ENCODE results near the gene TENM3. TPM values are rescaled to one million over a fixed set of nuclear protein-coding genes. Genes with fewer than 3 reads are reported as not detected.

Gene TENM3
- total RNA-seq, 2 experiments from 2014 or later: not detected

- Mint-ChIP-seq H3K36me3 (no peaks in the 10 kb centered on the region), H3K4me1 (no peaks in the 10 kb centered on the region), H3K9me3 (ENCODE audit: low read depth) (no peaks in the 10 kb centered on the region), H3K27ac (no peak overlapping the region), H3K27me3 (peaks cover 4% of the 10 kb centered on the region), H3K4me3 (no peak overlapping the region)
- CTCF ChIA-PET: no interaction called here
- ATAC-seq: no peak
- DNase-seq: no peak
Measured at GRCh38 chr4:182684796-182685195, 441.6 kb downstream of the TENM3 start.

DNA sequence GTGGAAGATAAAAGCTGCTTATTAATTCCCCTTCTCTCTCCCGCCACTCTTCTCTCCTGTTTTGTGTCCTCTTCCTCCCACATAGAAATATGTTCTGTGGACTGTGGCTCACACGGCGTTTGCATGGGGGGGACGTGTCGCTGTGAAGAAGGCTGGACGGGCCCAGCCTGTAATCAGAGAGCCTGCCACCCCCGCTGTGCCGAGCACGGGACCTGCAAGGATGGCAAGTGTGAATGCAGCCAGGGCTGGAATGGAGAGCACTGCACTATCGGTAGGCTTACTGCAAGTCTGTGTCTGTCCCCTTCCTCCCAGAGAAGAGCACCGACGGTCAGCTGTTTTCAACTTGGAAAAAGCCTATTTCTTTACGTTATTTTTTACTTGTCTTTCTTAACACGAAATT, 444.9 kb downstream of the TENM3 start:
- Mint-ChIP-seq H3K27ac (no peak overlapping the region), H3K4me3 (no peak overlapping the region), H3K4me1 (no peaks in the 10 kb centered on the region), H3K27me3 (peaks cover 9% of the 10 kb centered on the region), H3K36me3 (no peaks in the 10 kb centered on the region), H3K9me3 (ENCODE audit: low read depth) (no peaks in the 10 kb centered on the region)
- CTCF ChIA-PET: no interaction called here
- ATAC-seq (no peak), DNase-seq (no peak)

GRCh38 chr4:182694551-182694950, 451.3 kb downstream of the TENM3 start:
- no peaks in the 10 kb centered on the region for H3K36me3 Mint-ChIP-seq
- DNase-seq: no peak
- no peak overlapping the region for H3K4me3 Mint-ChIP-seq
- peaks cover 5% of the 10 kb centered on the region for H3K27me3 Mint-ChIP-seq
- no peak overlapping the region for H3K27ac Mint-ChIP-seq
- H3K9me3 Mint-ChIP-seq (ENCODE audit: low read depth): no peaks in the 10 kb centered on the region
- ATAC-seq: no peak
- H3K4me1 Mint-ChIP-seq: no peaks in the 10 kb centered on the region
- CTCF ChIA-PET: no interaction called here

GRCh38 chr4:182695009-182695408, 451.8 kb downstream of the TENM3 start:
- peaks cover 5% of the 10 kb centered on the region for H3K27me3 Mint-ChIP-seq
- no peak overlapping the region for H3K27ac Mint-ChIP-seq
- CTCF ChIA-PET: no interaction called here
- H3K36me3 Mint-ChIP-seq: no peaks in the 10 kb centered on the region
- ATAC-seq (no peak), DNase-seq (no peak)
- no peaks in the 10 kb centered on the region for H3K4me1 Mint-ChIP-seq
- H3K4me3 Mint-ChIP-seq: no peak overlapping the region
- H3K9me3 Mint-ChIP-seq (ENCODE audit: low read depth): no peaks in the 10 kb centered on the region

DNA sequence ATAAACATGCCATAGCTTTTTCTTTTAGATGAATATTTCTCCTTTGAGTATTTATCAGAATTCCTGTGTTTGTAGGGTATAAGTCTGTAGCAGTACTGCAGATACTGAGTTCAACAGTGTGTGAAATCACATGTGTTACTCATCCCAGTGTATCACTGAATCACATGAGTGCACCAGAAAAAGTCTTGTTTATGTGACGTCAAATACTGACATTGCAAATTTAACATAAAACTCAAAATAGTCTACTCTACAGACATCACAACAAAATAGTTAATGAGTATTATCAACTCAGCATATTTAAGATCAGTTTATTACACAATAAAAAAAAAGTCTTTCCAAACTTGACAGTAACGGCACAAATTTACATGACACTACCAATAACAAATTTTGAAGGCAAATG, 452.6 kb downstream of the TENM3 start:
- H3K4me1 Mint-ChIP-seq: no peaks in the 10 kb centered on the region
- ATAC-seq (no peak), DNase-seq (no peak)
- H3K27me3 Mint-ChIP-seq: peaks cover 5% of the 10 kb centered on the region
- no peak overlapping the region for H3K4me3 Mint-ChIP-seq
- no peaks in the 10 kb centered on the region for H3K9me3 Mint-ChIP-seq (ENCODE audit: low read depth)
- no peaks in the 10 kb centered on the region for H3K36me3 Mint-ChIP-seq
- no peak overlapping the region for H3K27ac Mint-ChIP-seq
- CTCF ChIA-PET: no interaction called here

DNA sequence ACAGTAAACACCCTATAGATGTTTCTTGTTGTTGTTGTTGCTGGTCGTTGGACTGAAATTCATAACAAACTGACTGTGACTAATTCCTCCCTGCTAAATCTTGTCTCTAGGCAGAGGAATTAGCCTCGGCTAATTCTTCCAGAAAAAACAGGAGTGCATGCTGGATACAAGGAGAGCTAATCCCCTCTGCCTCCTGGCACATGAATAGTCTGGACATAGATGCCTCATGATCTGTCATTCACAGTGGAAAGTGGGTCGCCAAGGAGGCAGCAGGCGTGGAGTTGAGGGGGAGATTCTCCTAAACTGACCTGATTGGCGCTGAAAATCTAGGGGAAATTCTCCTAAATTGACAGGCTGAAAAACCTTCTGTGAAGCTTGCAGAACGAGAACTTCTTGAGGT, 453.9 kb downstream of the TENM3 start:
- H3K27me3 Mint-ChIP-seq: peaks cover 2% of the 10 kb centered on the region
- H3K4me3 Mint-ChIP-seq: no peak overlapping the region
- CTCF ChIA-PET: no interaction called here
- no peaks in the 10 kb centered on the region for H3K9me3 Mint-ChIP-seq (ENCODE audit: low read depth)
- H3K4me1 Mint-ChIP-seq: no peaks in the 10 kb centered on the region
- DNase-seq (no peak), ATAC-seq (no peak)
- H3K27ac Mint-ChIP-seq: no peak overlapping the region
- H3K36me3 Mint-ChIP-seq: no peaks in the 10 kb centered on the region

DNA sequence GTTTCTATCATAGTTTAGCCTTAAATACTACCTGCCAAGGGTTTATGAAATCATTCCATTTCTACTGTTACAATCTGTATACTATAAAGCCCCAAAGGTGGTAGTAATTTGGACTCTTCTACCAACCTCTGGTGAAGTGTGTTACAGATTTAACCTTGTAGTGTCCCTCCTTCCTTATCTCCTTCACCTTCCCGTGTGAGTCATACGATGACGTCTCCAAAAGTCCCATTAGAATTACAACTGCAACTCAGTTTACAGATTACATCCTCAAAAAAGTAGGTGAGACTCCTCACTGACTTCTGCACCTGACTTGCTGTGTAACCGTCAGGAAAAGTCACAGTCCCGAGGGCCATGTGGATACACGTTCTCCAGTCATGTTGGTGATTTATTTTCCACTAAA, 455.0 kb downstream of the TENM3 start:
- no peaks in the 10 kb centered on the region for H3K27me3 Mint-ChIP-seq
- no peaks in the 10 kb centered on the region for H3K4me1 Mint-ChIP-seq
- ATAC-seq: no peak
- H3K9me3 Mint-ChIP-seq (ENCODE audit: low read depth): no peaks in the 10 kb centered on the region
- no peak overlapping the region for H3K27ac Mint-ChIP-seq
- no peaks in the 10 kb centered on the region for H3K36me3 Mint-ChIP-seq
- CTCF ChIA-PET: no interaction called here
- no peak for DNase-seq
- H3K4me3 Mint-ChIP-seq: no peak overlapping the region

GRCh38 chr4:182699201-182699600, 456.0 kb downstream of the TENM3 start:
- Mint-ChIP-seq H3K36me3 (no peaks in the 10 kb centered on the region), H3K27ac (no peak overlapping the region), H3K9me3 (ENCODE audit: low read depth) (no peaks in the 10 kb centered on the region), H3K4me1 (no peaks in the 10 kb centered on the region), H3K27me3 (no peaks in the 10 kb centered on the region), H3K4me3 (no peak overlapping the region)
- DNase-seq (no peak), ATAC-seq (no peak)
- CTCF ChIA-PET: no interaction called here

- H3K27me3 Mint-ChIP-seq: no peaks in the 10 kb centered on the region
Measured at GRCh38 chr4:182699795-182700194, 456.6 kb downstream of the TENM3 start.

DNA sequence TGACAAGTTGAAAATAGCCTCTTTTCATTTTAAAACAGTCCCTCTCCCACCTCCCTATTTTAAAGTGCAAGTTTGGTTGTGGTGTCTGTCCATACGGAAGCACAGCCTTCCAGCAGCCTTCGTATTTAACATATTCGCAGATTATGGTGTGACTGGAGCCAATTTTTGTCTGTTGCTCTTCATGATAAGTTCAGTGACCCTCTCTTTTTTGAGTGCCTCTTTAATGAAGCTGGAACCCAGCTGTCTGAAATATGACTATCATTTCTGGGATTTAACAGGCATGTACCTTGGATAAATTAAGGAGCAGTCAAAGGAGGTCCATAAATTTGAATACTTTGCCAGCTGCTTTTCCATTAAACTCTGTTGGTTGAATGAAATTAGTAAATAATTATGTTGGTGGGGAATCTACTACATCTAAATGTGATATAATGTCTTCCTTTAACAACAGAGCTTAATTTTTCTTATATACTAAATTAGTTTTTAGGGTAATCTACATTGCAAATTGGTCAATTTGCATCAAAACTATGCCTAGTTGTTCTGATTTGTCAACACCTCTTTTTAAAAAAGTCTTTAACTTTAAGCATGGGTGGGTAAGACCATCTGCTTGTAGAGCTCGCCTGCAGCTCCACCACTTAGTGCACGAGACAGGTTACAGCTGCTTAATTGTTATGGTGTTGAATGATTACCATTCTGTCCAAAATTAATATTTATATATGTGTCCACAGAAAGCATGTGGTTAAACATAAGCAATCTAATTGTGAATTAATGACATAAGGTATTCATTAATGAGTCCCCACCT, 457.4 kb downstream of the TENM3 start:
- ATAC-seq (no peak), DNase-seq (no peak)
- no peaks in the 10 kb centered on the region for H3K4me1 Mint-ChIP-seq
- H3K27me3 Mint-ChIP-seq: no peaks in the 10 kb centered on the region
- no peaks in the 10 kb centered on the region for H3K9me3 Mint-ChIP-seq (ENCODE audit: low read depth)
- H3K36me3 Mint-ChIP-seq: no peaks in the 10 kb centered on the region
- CTCF ChIA-PET: no interaction called here
- H3K4me3 Mint-ChIP-seq: no peak overlapping the region
- no peak overlapping the region for H3K27ac Mint-ChIP-seq

More at GRCh38 chr4:182699795-182700194, 456.6 kb downstream of the TENM3 start:
- no peak for ATAC-seq
- CTCF ChIA-PET: no interaction called here
- Mint-ChIP-seq H3K36me3 (no peaks in the 10 kb centered on the region), H3K4me1 (no peaks in the 10 kb centered on the region), H3K9me3 (ENCODE audit: low read depth) (no peaks in the 10 kb centered on the region), H3K4me3 (no peak overlapping the region), H3K27ac (no peak overlapping the region)
- DNase-seq: no peak

- no peak overlapping the region for H3K27ac Mint-ChIP-seq
- DNase-seq: no peak
- ATAC-seq: no peak
- CTCF ChIA-PET: no interaction called here
- no peaks in the 10 kb centered on the region for H3K4me1 Mint-ChIP-seq
- no peaks in the 10 kb centered on the region for H3K9me3 Mint-ChIP-seq (ENCODE audit: low read depth)
- no peak overlapping the region for H3K4me3 Mint-ChIP-seq
- no peaks in the 10 kb centered on the region for H3K27me3 Mint-ChIP-seq
- H3K36me3 Mint-ChIP-seq: no peaks in the 10 kb centered on the region
Measured at GRCh38 chr4:182704077-182704476, 460.9 kb downstream of the TENM3 start.

- Mint-ChIP-seq H3K27ac (no peak overlapping the region), H3K27me3 (no peaks in the 10 kb centered on the region), H3K36me3 (no peaks in the 10 kb centered on the region), H3K4me3 (no peak overlapping the region), H3K9me3 (ENCODE audit: low read depth) (no peaks in the 10 kb centered on the region), H3K4me1 (no peaks in the 10 kb centered on the region)
- ATAC-seq (no peak), DNase-seq (no peak)
- CTCF ChIA-PET: no interaction called here
Measured at GRCh38 chr4:182704948-182705347, 461.7 kb downstream of the TENM3 start.

DNA sequence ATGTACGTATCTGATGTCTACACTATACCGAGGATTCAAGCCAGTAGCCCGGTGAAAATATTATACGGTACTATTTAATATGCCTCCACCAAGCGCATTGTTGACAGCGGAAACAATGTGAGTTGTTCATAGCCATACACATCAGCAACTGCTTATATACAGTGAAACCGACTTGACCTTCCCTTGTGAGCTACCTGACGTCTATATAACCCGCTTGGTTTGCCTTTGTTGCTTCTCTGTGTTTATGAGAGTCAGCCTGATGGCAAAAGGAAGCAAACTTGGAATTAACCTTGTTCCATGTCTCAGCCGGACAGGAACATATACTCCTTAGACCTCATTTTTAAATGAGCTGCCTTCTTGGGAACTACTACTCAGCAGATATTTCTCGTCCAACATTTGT, 462.2 kb downstream of the TENM3 start:
- CTCF ChIA-PET: no interaction called here
- DNase-seq (no peak), ATAC-seq (no peak)
- peaks cover under 1% of the 10 kb centered on the region for H3K27me3 Mint-ChIP-seq
- H3K36me3 Mint-ChIP-seq: no peaks in the 10 kb centered on the region
- no peaks in the 10 kb centered on the region for H3K4me1 Mint-ChIP-seq
- no peak overlapping the region for H3K27ac Mint-ChIP-seq
- H3K4me3 Mint-ChIP-seq: no peak overlapping the region
- no peaks in the 10 kb centered on the region for H3K9me3 Mint-ChIP-seq (ENCODE audit: low read depth)

DNA sequence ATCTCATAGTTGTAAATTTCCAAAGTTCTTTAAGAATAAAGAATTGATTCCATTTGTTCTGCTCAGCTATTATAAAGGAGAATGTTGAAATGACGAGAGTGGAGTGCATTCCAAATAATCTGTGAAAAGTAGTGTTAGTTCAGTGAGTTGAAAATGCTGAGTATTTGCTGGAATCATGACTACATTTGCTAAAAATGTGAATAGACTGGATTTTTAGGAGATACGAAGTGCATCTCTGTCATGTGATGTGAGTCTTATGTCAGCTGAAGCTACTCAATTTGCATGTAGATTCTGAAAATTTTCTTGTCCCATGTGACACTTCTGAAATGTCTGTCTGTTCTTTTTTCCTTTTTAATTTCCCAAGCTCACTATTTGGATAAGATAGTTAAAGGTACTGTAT, 468.0 kb downstream of the TENM3 start:
- H3K4me1 Mint-ChIP-seq: no peaks in the 10 kb centered on the region
- H3K27me3 Mint-ChIP-seq: peaks cover 5% of the 10 kb centered on the region
- ATAC-seq (no peak), DNase-seq (no peak)
- no peak overlapping the region for H3K27ac Mint-ChIP-seq
- H3K4me3 Mint-ChIP-seq: no peak overlapping the region
- CTCF ChIA-PET: no interaction called here
- no peaks in the 10 kb centered on the region for H3K36me3 Mint-ChIP-seq
- H3K9me3 Mint-ChIP-seq (ENCODE audit: low read depth): no peaks in the 10 kb centered on the region

DNA sequence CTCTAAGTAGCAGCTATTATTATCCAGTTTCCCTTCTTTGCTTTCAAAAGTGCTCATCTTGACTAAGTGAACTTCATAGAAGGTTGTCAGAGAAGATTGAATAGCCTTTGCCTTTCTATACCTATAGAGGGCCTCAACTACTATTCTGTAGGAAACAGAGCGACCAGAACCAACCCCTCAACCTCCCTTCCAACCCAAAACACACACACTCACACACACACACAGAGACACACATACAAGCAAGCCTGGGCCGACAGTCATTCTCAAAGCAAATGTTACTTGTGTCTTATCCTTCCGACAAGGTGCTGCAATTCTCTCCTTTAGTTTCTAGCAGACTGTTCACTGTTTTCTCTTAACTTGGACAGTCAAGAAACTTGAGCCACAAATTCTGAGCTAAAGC, 472.3 kb downstream of the TENM3 start:
- H3K4me1 Mint-ChIP-seq: no peaks in the 10 kb centered on the region
- H3K27ac Mint-ChIP-seq: no peak overlapping the region
- H3K36me3 Mint-ChIP-seq: no peaks in the 10 kb centered on the region
- H3K4me3 Mint-ChIP-seq: no peak overlapping the region
- H3K9me3 Mint-ChIP-seq (ENCODE audit: low read depth): no peaks in the 10 kb centered on the region
- no peak for ATAC-seq
- H3K27me3 Mint-ChIP-seq: peaks cover 3% of the 10 kb centered on the region
- no peak for DNase-seq
- CTCF ChIA-PET: no interaction called here

All from activated CD8-positive, alpha-beta memory T cell treated with anti-CD3 and anti-CD28 coated beads, Interleukin-2, amount 10 ng/mL, durations not matched to agents 7 days and 5 days (primary cell).